Endothelial cell of umbilical vein (primary cell): ENCODE results near the gene FBXO44. TPM values are rescaled to one million over a fixed set of nuclear protein-coding genes. Genes with fewer than 3 reads are reported as not detected.
A peak's percentile ranks its signal among the peaks of the same experiment; 100 is the strongest.

ENCODE experiments used
- BruUV-seq: library from RNA; stranded (reverse); fragments of 400-500 nt; replicated peaks from 2 replicates; lab custom pipeline; 2021; lab: Mats Ljungman, UMichigan
- CTCF ChIA-PET: fragments of 300-600, 350-600 bp; sonication (Branson Sonifier 250); formaldehyde crosslinking; loops from one replicate; lab custom pipeline; 2021; ENCODE audit warnings: antibody characterized with exemption, inconsistent platforms; lab: Charles Lee
- POLR2A ChIA-PET: fragments of 300-600, 350-600 bp; sonication (Branson Sonifier 250); formaldehyde crosslinking; loops from one replicate; lab custom pipeline; 2021; ENCODE audit warnings: antibody characterized with exemption, inconsistent platforms; lab: Charles Lee
- DNase-seq: peaks from one replicate; pipeline ENCODE4 v3.0.0-alpha.2; 2011; ENCODE audit warnings: low read depth, low spot score
- FAIRE-seq: peaks from 2 replicates; lab custom pipeline; 2011; peaks lifted over from hg19 to GRCh38; lab: Jason Lieb, UNC
- H2AFZ ChIP-seq: 2 replicates; pipeline ENCODE4 v1.6.0; 2012; ENCODE audit warnings: low read depth, low read length, control low read depth, inconsistent platforms
- H3K27ac ChIP-seq: 2 replicates; pipeline ENCODE4 v1.5.1; 2011; ENCODE audit warnings: low read depth, mild to moderate bottlenecking, control low read depth, low read length, moderate library complexity; ENCODE audit not compliant: insufficient read depth
- H3K27me3 ChIP-seq, 2 experiments: 2 replicates each; pipeline versions ENCODE4 v1.6.0 to v1.6.1; 2011; ENCODE audit warnings: low read length in 2 of 2, mixed read lengths in 1 of 2; ENCODE audit not compliant: control insufficient read depth in 2 of 2, insufficient read depth in 2 of 2
- H3K36me3 ChIP-seq, 2 experiments: 2 replicates in 1 of 2; 3 replicates in 1 of 2; pipeline ENCODE4 v1.5.1; 2011; ENCODE audit warnings: low read length in 2 of 2, mild to moderate bottlenecking in 1 of 2, moderate library complexity in 1 of 2; ENCODE audit not compliant: control insufficient read depth in 2 of 2, insufficient read depth in 2 of 2; ENCODE audit errors: extremely low read depth in 1 of 2
- H3K4me1 ChIP-seq: 3 replicates; pipeline ENCODE4 v1.5.1; 2011; ENCODE audit warnings: mild to moderate bottlenecking, low read length; ENCODE audit not compliant: control insufficient read depth, insufficient read depth; ENCODE audit errors: extremely low read depth
- H3K4me2 ChIP-seq: 2 replicates; pipeline ENCODE4 v1.6.1; 2011; ENCODE audit warnings: low read length, control low read depth, mixed read lengths; ENCODE audit not compliant: insufficient read depth
- H3K4me3 ChIP-seq, 3 experiments: fragments of 200-600 bp in 1 of 3; sonication (generic), shearing (Covaris generic) in 1 of 3; replicated peaks in 1 of 3; 2 replicates each; pipeline ENCODE4 v1.5.1; 2011 to 2016; ENCODE audit warnings: control low read depth in 3 of 3, low read length in 3 of 3, mild to moderate bottlenecking in 2 of 3, inconsistent platforms in 1 of 3, low read depth in 1 of 3, moderate library complexity in 1 of 3; ENCODE audit not compliant: insufficient read depth in 1 of 3
- H3K79me2 ChIP-seq: 2 replicates; pipeline ENCODE4 v1.6.0; 2012; ENCODE audit warnings: low read length, inconsistent platforms; ENCODE audit not compliant: control insufficient read depth, insufficient read depth
- H3K9ac ChIP-seq: replicated peaks from 2 replicates; pipeline ENCODE3; 2011; ENCODE audit warnings: low read length, control low read depth; ENCODE audit not compliant: insufficient read depth; ENCODE audit errors: extremely low read depth
- H3K9me1 ChIP-seq: replicated peaks from 3 replicates; pipeline ENCODE4 v1.6.0; 2011; ENCODE audit warnings: mild to moderate bottlenecking, low read length; ENCODE audit not compliant: control insufficient read depth, insufficient read depth; ENCODE audit errors: extremely low read depth
- H3K9me3 ChIP-seq: replicated peaks from 2 replicates; pipeline ENCODE4 v1.5.1; 2012; ENCODE audit warnings: low read length, inconsistent platforms; ENCODE audit not compliant: control insufficient read depth, insufficient read depth
- H4K20me1 ChIP-seq: replicated peaks from 2 replicates; pipeline ENCODE3; 2011; ENCODE audit warnings: mild to moderate bottlenecking, low read length; ENCODE audit not compliant: control insufficient read depth, insufficient read depth; ENCODE audit errors: extremely low read depth
- EZH2 ChIP-seq: IDR thresholded peaks from 2 replicates; pipeline ENCODE4 v1.6.1; 2012; ENCODE audit warnings: borderline replicate concordance, low read depth, mild to moderate bottlenecking, moderate library complexity, low read length, inconsistent platforms; ENCODE audit not compliant: severe bottlenecking
- JUN ChIP-seq: IDR thresholded peaks from 2 replicates; pipeline ENCODE4 v1.6.1; 2011; ENCODE audit warnings: borderline replicate concordance, low read depth; ENCODE audit not compliant: insufficient read length, insufficient read depth
- MAX ChIP-seq: IDR thresholded peaks from 2 replicates; pipeline ENCODE4 v1.6.1; 2011; ENCODE audit not compliant: insufficient read depth, insufficient read length
- MYC ChIP-seq: IDR thresholded peaks from one replicate; pipeline ENCODE4 v1.6.1; 2011; ENCODE audit warnings: mild to moderate bottlenecking, low read depth, low read length
- dilution Hi-C: fragments of 300-500 bp; cut with MboI; formaldehyde crosslinking; loops from one replicate; pipeline ENCODE4 v1.15.0; 2019; ENCODE audit warnings: low sequenced_read_pairs; ENCODE audit not compliant: extremely low pct_ligation_motif_present
- intact Hi-C: fragments of 100-400 bp; cut with micrococcal nuclease; formaldehyde crosslinking; loops from one replicate; pipeline ENCODE4 v1.10.0; 2022
- polyA plus RNA-seq, 4 experiments: library from polyadenylated mRNA; depleted of rRNA in 3 of 4; stranded (reverse) in 3 of 4; unstranded in 1 of 4; fragments of >200 nt; gene quantifications; 2 replicates each; pipeline versions ENCODE4 v1.2.1 to v1.2.3, GENCODE V29; 2011 to 2012; ENCODE audit warnings: missing spikeins in 1 of 4
- total RNA-seq: library from RNA; stranded (reverse); gene quantifications from 2 replicates; pipeline ENCODE4 v1.2.3, GENCODE V29; 2021

Gene FBXO44
- total and polyA plus RNA-seq, 2 donors (not counting 3 experiments of a cell fraction or from before 2014, with no cell fraction given): 16.8 to 22.5 TPM

GRCh38 chr1:11690397-11691301, 36.0 kb downstream of the FBXO44 start:
- POLR2A ChIA-PET: no interaction called here
- CTCF ChIA-PET: interaction anchor here (1.0 to 1.6 kb wide), 5 partner anchors 8 to 45 kb away, joined by 4 to 9 read pairs (median 5); partner anchors contain the start of gene FBXO6

GRCh38 chr1:11691302-11691914, 36.7 kb downstream of the FBXO44 start, which contains the start of gene DRAXIN:
Gene DRAXIN, plus strand, starts transcription at chr1:11691710. Its CDS starts 14,549 bp downstream, at chr1:11706259.
- no peak within 1 kb of the TSS for H3K27ac ChIP-seq
- ChIA-PET CTCF (interaction anchor here (1.6 kb wide), 2 partner anchors 9 to 20 kb away, joined by 4 to 5 read pairs; no protein-coding TSS in a partner anchor), POLR2A (no interaction called here)
- intact Hi-C loops (no loop called here), dilution Hi-C loops (no loop called here)
- peak within 1 kb of the TSS in 1 of 3 experiments; percentile 24 for H3K4me3 ChIP-seq
- DNase-seq: no peak
- no TSS peak for BruUV-seq
- H3K9ac ChIP-seq: no peak within 1 kb of the TSS
- H3K79me2 ChIP-seq: no peaks in the 10 kb centered on the region
- TF ChIP-seq MAX: no peak
- no peak for TF ChIP-seq JUN
- no peak for TF ChIP-seq MYC
- no peak within 1 kb of the TSS for H2AFZ ChIP-seq
- peaks cover 19% of the 10 kb centered on the region for H3K4me1 ChIP-seq
- no peaks in the 10 kb centered on the region for H4K20me1 ChIP-seq
- H3K9me1 ChIP-seq: no peaks in the 10 kb centered on the region
- no peaks in the 10 kb centered on the region for H3K36me3 ChIP-seq
- H3K27me3 ChIP-seq: peaks cover 25 to 32% of the 10 kb centered on the region in 2 experiments
- no peak within 1 kb of the TSS for H3K4me2 ChIP-seq
- FAIRE-seq: no peak
- H3K9me3 ChIP-seq: no peaks in the 10 kb centered on the region

More at GRCh38 chr1:11690397-11691301, 36.0 kb downstream of the FBXO44 start:
- FAIRE-seq (no peak), DNase-seq (no peak)
- H4K20me1 ChIP-seq: no peaks in the 10 kb centered on the region
- intact Hi-C loops (no loop called here), dilution Hi-C loops (no loop called here)
- no peaks in the 10 kb centered on the region for H3K9me3 ChIP-seq
- H3K4me2 ChIP-seq: no peak overlapping the region
- no peaks in the 10 kb centered on the region for H3K36me3 ChIP-seq
- H3K79me2 ChIP-seq: no peaks in the 10 kb centered on the region
- no peak overlapping the region for H3K27ac ChIP-seq
- peaks cover 27 to 32% of the 10 kb centered on the region in 2 experiments for H3K27me3 ChIP-seq
- TF ChIP-seq EZH2 (peak; percentile 91), JUN (no peak)
- peak overlapping the region in 1 of 3 experiments; percentile 24 for H3K4me3 ChIP-seq
- H3K9ac ChIP-seq: no peak overlapping the region
- H3K9me1 ChIP-seq: no peaks in the 10 kb centered on the region
- no peak overlapping the region for H2AFZ ChIP-seq
- peaks cover 19% of the 10 kb centered on the region for H3K4me1 ChIP-seq
- no TSS peak for BruUV-seq
